ENCODE data around the gene SIL1.
"Not testable (repeated sequence)": the region's sequence is repeated elsewhere in the genome, so short reads cannot be mapped to it uniquely, and the experiment has no call there.

Gene SIL1

DNA sequence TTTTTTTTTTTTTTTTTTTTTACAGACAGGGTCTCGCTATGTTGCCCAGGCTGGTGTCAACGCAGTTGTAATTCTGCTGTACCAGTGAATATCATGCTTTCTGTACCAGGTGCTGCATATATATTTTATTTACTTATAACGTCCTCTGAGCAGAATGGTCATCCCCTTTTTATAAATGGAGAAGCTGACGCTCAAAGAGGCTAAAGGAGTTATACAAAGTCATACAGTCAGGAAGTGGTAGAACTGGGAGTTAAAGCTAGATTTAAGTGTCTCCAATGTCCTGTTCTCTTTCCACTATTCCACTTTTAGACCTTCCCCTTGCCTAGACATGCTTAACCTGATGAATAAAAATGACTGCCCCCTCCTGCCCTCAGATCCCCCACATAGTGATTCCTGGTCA, 1.2 kb upstream of the SIL1 start:
- DNase-seq = peak; percentile 34

GRCh38 chr5:139196296-139196956, 1.7 kb downstream of the SIL1 start:
- DNase-seq = peak; percentile 38

GRCh38 chr5:139194486-139194885, 3.7 kb downstream of the SIL1 start:
- no peak for DNase-seq

GRCh38 chr5:139193928-139194327, 4.2 kb downstream of the SIL1 start:
- peak; percentile 21 for DNase-seq

DNA sequence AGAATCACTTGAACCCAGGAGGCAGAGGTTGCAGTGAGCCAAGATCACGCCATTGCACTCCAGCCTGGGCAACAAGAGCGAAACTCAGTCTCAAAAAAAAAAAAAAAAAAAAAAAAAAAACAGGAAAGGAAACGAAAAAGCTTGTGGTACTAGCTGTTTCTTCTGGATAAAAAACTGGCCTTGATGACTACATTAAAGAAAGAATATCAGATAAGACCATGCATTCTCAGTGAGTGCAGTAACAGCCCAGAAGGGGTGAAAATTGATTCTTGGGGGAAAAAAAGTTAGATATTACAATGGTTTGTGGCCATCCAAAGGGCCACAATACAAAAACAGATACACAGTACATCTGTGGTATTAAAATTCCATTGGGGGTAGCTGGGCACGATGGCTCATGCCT, 5.3 kb downstream of the SIL1 start:
- peak; percentile 10 for DNase-seq

GRCh38 chr5:139191954-139192353, 6.2 kb downstream of the SIL1 start:
- not testable (repeated sequence) for DNase-seq

GRCh38 chr5:139190125-139190524, 8.0 kb downstream of the SIL1 start:
- DNase-seq = no peak

- no peak for DNase-seq
Measured at GRCh38 chr5:139188558-139189270, 9.5 kb downstream of the SIL1 start.

- no peak for DNase-seq
Measured at GRCh38 chr5:139186752-139187326, 11.3 kb downstream of the SIL1 start.

DNA sequence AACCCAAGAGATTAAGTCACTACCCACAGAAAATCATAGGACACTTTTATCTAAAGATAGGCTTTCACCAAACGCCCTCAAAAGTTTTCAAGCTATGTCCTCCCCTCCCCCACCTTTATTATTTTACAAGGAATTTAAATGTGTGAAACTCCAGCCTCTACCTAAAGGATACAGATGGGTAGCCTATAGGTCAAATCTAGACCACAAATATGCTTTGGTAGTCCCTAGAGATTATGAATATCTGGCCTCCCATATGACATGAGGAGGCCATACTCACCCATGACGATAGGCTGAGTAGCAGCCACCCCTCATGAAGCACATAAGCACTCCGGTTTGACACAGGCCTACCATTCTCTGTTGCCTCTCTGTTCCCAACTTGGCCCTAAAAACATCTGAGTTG, 11.9 kb downstream of the SIL1 start:
- DNase-seq = no peak

DNA sequence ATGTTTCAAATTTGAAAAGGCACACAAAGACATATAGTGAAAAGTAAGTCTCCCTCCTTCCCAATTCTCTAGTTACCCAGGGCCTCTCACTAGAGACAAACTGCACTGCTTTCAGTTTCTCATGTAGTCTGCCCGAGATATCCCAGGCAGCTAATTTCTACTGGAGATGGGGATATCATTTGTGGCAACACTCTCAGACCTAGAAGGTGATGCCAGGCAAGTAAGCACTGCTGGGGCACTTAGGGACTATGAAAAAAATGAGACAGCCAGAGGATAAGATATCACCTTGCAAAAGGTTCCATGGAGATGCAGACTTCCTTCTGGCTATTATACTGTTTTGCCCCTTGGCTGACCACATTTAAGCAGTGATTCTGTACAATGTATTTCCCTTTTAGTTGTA, 12.6 kb downstream of the SIL1 start:
- DNase-seq = no peak

DNA sequence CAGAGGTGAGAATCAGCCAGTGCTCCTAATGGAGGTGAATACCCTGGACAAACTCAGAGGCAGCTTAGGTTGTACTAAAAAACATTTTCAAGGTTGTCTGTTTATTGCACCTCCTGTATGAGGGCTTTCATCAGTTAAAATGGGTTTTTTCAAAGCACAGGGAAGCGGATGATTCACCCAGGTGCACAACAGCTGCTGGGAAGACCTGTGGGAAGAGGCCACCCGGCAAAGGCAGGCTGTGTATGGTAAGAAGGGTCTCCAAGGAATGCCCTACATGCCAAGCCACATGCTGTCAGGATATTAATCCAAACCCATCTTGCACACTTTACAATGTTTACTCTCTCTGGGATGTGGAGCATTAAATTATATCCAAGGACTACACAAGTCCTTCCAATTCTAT, 14.7 kb downstream of the SIL1 start:
- no peak for DNase-seq

DNA sequence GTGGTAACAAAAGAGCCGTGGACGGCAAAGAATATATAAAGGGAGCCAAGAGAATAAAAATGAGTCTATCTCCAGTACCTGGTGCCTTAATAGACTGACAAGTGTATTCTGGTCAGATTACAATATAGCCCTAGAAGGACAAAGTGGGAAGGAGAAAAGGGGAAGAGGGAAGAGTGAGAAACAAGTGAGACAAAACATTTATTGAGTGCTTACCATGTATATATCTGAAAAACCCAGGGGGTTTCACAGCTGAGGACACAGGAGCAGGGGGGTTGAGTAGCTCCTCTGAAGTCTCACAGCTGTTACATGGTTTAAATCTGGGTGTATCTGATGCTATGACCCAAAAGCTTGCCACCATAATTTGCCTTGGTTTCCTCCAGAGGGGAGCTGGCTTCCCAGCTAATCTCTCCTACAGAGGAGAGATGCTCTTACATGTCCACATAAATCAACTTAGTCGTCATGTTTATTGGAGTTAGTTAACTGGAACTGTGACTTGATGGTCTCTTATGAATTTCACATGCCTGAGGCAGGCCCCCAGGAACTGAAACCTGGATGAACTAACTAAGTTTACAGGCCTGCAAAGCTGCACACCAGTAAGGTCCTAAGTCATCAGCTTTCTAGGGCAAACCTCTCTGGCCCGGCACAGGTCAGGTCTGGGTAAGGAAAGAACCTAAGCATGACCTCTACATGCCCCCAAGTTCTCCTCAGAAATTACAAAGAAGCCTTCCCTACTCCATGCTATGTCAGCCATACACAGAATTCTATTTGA, 15.5 kb downstream of the SIL1 start:
- peak; percentile 24 for DNase-seq

DNA sequence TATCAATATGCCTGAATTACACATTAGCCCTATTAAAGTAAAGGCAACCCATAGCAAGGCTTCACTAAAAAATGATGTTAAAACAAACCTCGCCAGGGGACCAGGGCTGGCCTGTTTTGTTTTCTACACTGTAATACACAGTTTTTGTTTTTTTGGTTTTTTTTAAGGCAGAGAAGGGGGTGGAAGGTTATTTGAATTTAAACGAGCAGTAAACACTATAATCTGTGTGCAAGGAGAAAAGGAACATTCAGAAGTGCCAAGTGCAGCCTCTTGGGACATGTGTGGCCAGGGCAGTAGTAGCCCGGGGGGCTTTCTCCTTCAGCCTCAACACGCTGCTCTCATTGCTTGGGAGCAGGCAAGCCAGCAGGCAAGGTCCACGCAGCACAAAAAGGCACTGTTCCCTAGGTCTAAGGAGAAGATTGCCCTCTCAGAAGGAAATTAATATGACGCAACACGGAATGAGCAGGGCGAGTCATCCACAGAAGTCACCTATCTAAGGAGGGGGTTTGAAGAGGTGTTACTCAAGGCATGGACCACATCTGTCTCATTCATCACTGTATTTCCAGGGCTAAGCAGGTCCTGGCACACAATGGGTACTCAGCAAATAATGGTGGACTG, 16.2 kb downstream of the SIL1 start:
- DNase-seq = peak; percentile 47

DNA sequence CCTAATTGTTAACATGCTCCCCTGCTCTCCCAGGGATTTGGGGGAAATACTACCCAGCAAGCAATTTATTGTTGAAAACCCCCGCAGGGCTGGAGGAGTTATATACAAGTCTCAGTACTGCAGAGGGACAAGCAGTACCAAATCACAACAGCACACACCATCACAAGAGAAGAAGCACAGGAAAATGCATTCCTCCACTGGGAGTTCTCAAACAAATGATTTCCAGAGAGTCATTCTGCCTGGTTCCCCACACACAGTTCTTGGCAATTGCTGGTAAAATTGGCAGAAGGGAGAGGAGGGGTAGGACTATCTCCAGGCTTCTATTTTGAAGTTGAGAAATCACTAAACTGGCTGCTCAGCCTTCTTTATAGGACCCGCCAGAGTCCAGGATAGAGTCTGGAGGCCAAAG, 16.8 kb downstream of the SIL1 start:
- DNase-seq = no peak

- no peak for DNase-seq
Measured at GRCh38 chr5:139180850-139181249, 17.3 kb downstream of the SIL1 start.

DNA sequence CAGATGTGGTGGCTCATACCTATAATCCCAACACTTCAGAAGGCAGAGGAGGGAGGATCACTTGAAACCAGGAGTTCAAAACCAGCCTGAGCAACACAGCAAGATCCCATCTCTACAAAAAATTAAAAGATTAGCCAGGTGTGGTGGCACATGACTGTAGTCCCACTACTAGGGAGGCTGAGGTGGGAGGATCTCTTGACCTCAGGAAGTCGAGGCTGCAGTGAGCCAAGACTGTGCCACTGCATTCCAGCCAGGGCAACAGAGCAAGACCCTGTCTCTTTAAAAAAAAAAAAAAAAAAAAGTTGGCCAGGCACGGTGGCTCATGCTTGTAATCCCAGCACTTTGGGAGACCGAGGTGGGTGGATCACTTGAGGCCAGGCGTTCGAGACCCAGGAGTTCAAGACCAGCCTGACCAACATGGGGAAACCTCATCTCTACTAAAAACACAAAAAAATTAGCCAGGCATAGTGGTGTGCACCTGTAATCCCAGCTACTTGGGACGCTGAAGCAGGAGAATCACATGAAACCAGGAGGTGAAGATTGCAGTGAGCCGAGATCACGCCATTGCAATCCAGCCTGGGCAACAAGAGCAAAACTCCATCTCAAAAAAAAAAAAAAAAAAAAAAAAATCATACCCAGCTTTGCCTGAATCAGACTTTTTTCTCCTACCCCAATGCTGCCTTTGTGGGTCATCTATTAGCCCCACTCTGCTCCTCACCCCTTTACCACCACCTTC, 18.2 kb downstream of the SIL1 start:
- DNase-seq = not testable (repeated sequence)

DNA sequence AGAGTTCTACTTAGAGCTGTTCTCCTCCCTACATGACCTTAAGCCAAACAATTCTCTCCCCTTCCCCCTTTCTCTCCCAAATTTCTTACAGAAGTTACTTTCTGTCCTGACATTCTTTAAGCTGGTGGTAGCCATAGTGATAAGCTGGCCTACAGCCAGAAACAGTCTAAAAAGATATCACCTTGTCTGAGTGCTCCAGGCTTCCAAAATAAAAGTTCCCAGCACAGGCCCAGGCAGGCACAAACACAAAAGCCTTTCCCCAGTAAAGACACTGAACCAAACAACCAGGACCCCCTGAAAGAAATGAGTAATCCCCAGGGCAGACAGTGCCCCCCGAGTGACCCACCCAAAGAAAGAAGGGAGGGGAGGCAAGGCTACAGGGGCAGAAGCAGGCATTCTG, 19.2 kb downstream of the SIL1 start:
- DNase-seq = no peak

GRCh38 chr5:139178589-139178917, 19.6 kb downstream of the SIL1 start:
- no peak for DNase-seq

DNA sequence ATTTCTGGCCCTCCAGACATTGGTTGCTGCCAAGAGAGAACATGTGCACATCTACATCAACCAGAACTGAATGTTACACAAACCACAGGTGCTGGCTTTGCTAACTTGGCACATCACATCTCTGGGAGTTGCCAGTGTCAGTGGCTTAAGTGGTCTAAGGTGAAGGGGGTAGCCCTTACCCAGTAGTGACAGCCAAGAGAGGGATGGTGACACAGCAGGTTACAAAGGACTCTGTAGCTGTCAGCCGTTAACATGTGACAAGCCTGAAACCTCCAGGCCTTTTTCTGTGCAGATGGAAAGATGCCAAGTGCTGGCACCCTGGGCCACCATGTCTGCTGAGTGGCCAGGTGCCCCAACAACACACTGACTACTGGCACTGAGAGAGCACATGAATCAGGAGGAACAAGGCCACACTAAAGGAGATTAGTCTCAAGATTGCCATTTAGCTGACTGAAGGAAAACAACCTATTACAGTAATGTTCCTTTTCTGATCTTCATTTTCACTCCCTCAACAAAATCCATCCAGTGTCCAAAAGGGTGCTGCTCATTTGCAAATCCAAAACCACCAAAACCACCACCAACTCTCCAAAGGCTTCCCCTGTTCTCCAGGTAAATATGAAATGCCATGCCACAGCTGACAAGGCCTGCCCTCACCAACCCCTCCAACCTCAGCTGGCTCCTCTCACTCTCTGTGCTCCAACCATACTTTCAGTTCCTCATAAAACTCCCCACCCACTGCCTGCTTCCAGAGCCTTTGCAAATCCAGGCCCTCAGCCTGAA, 20.2 kb downstream of the SIL1 start:
- peak; percentile 71 for DNase-seq

DNA sequence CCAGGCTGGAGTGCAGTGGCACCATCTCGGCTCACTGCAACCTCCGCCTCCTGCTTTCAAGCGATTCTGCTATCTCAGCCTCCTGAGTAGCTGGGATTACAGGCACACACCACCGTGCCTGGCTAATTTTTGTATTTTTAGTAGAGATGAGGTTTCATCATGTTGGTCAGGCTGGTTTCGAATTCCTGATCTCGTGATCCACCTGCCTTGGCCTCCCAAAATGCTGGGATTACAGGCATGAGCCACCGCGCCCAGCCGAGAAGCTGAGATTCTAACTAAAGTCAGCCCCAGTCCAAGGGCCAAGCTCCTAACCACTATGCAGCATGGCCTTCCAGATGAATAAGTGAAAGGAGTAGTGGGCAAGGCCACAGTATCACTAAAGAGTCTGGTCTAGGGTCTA, 20.9 kb downstream of the SIL1 start:
- not testable (repeated sequence) for DNase-seq

- not testable (repeated sequence) for DNase-seq
Measured at GRCh38 chr5:139174382-139174781, 23.8 kb downstream of the SIL1 start.

Measured in MV-4-11 (cell line).